ENCODE results near the gene MED1. TPM values are rescaled to one million over a fixed set of nuclear protein-coding genes. Genes with fewer than 3 reads are reported as not detected.

MED1 gene
- total RNA-seq, 2 experiments from 2014 or later, result 51.0 to 51.9 TPM

- Mint-ChIP-seq H3K9me3 (no peaks in the 10 kb centered on the region), H3K36me3 (ENCODE audit: low read depth) (peaks cover 46% of the 10 kb centered on the region), H3K4me1 (peaks cover 39% of the 10 kb centered on the region), H3K27me3 (no peaks in the 10 kb centered on the region), H3K27ac (no peak overlapping the region), H3K4me3 (no peak overlapping the region)
- no peak for DNase-seq
- POLR2A ChIA-PET, result no interaction called here
- CTCF ChIA-PET, result no interaction called here
Measured at GRCh38 chr17:39408360-39408759, 42.7 kb downstream of the MED1 start.

- Mint-ChIP-seq H3K4me1 (peaks cover 45% of the 10 kb centered on the region), H3K4me3 (no peak overlapping the region), H3K27me3 (no peaks in the 10 kb centered on the region), H3K27ac (no peak overlapping the region), H3K36me3 (ENCODE audit: low read depth) (peaks cover 43% of the 10 kb centered on the region), H3K9me3 (no peaks in the 10 kb centered on the region)
- POLR2A ChIA-PET, result interaction anchor here (1.4 kb wide), 1 partner anchor 44 kb away, joined by 3 read pairs; the partner anchor contains the start of gene MED1
- DNase-seq, result no peak
- CTCF ChIA-PET, result interaction anchor here (0.5 kb wide), 1 partner anchor 82 kb away, joined by 4 read pairs; no protein-coding TSS in a partner anchor
Measured at GRCh38 chr17:39406951-39407350, 44.1 kb downstream of the MED1 start.

GRCh38 chr17:39405436-39405835 is 45.6 kb downstream of the MED1 start:
- Mint-ChIP-seq H3K27me3 (no peaks in the 10 kb centered on the region), H3K27ac (peak overlapping the region; percentile 74), H3K36me3 (ENCODE audit: low read depth) (peaks cover 37% of the 10 kb centered on the region), H3K4me1 (peaks cover 51% of the 10 kb centered on the region), H3K9me3 (no peaks in the 10 kb centered on the region), H3K4me3 (no peak overlapping the region)
- ChIA-PET POLR2A (interaction anchor here (0.9 to 1.4 kb wide), 2 partner anchors 45 to 56 kb away, joined by 3 to 6 read pairs; partner anchors contain the start of genes CDK12 and MED1), CTCF (interaction anchor here (0.6 to 1.4 kb wide), 2 partner anchors 24 to 45 kb away, joined by 3 to 4 read pairs; partner anchors contain the start of gene MED1)
- DNase-seq, result no peak

- Mint-ChIP-seq H3K4me3 (no peak overlapping the region), H3K27me3 (no peaks in the 10 kb centered on the region), H3K36me3 (ENCODE audit: low read depth) (peaks cover 30% of the 10 kb centered on the region), H3K9me3 (no peaks in the 10 kb centered on the region), H3K4me1 (peaks cover 58% of the 10 kb centered on the region), H3K27ac (peak overlapping the region; percentile 74)
- CTCF ChIA-PET, result interaction anchor here (0.6 to 1.4 kb wide), 2 partner anchors 23 to 46 kb away, joined by 3 to 4 read pairs; partner anchors contain the start of gene MED1
- DNase-seq, result peak; percentile 21
- POLR2A ChIA-PET, result no interaction called here
Measured at GRCh38 chr17:39404542-39405378, 46.3 kb downstream of the MED1 start.

GRCh38 chr17:39402890-39403605 is 48.0 kb downstream of the MED1 start:
- DNase-seq, result no peak
- Mint-ChIP-seq H3K36me3 (ENCODE audit: low read depth) (peaks cover 13% of the 10 kb centered on the region), H3K4me3 (peak overlapping the region; percentile 97), H3K4me1 (peaks cover 57% of the 10 kb centered on the region), H3K9me3 (no peaks in the 10 kb centered on the region), H3K27me3 (no peaks in the 10 kb centered on the region), H3K27ac (no peak overlapping the region)
- ChIA-PET CTCF (interaction anchor here (0.6 kb wide), 1 partner anchor 741 kb away, joined by 4 read pairs; no protein-coding TSS in a partner anchor), POLR2A (interaction anchor here (1.2 to 3.2 kb wide), 2 partner anchors 48 to 59 kb away, joined by 4 to 30 read pairs; partner anchors contain the start of genes CDK12 and MED1)

- ChIA-PET CTCF (interaction anchor here (0.6 kb wide), 2 partner anchors 73 to 742 kb away, joined by 3 to 4 read pairs; no protein-coding TSS in a partner anchor), POLR2A (interaction anchor here (1.2 to 3.2 kb wide), 3 partner anchors 48 to 59 kb away, joined by 4 to 30 read pairs (median 11); partner anchors contain the start of genes CDK12 and MED1)
- peaks cover 8% of the 10 kb centered on the region for H3K36me3 Mint-ChIP-seq (ENCODE audit: low read depth)
- peak; percentile 91 for DNase-seq
- peak overlapping the region; percentile 97 for H3K4me3 Mint-ChIP-seq
- H3K9me3 Mint-ChIP-seq, result no peaks in the 10 kb centered on the region
- peaks cover 52% of the 10 kb centered on the region for H3K4me1 Mint-ChIP-seq
- H3K27ac Mint-ChIP-seq, result peak overlapping the region; percentile 96
- H3K27me3 Mint-ChIP-seq, result no peaks in the 10 kb centered on the region
Measured at GRCh38 chr17:39402244-39402889, 48.7 kb downstream of the MED1 start.

GRCh38 chr17:39401412-39402243 is 49.4 kb downstream of the MED1 start, which contains the start of gene FBXL20:
TSS of gene FBXL20 (minus strand) at chr17:39401626. CDS start at chr17:39401402, 224 bp downstream.
- POLR2A ChIA-PET, result interaction anchor here (1.0 to 3.2 kb wide), 6 partner anchors 20 to 561 kb away, joined by 3 to 30 read pairs (median 4); partner anchors contain the start of genes CDK12, MED1, RPL19 and RPL23
- Mint-ChIP-seq H3K9me3 (no peaks in the 10 kb centered on the region), H3K36me3 (ENCODE audit: low read depth) (peaks cover 4% of the 10 kb centered on the region), H3K4me3 (peak within 1 kb of the TSS; percentile 97), H3K4me1 (peaks cover 46% of the 10 kb centered on the region), H3K27me3 (no peaks in the 10 kb centered on the region), H3K27ac (peak within 1 kb of the TSS; percentile 96)
- DNase-seq, result peak; percentile 94
- CTCF ChIA-PET, result interaction anchor here (0.6 kb wide), 1 partner anchor 73 kb away, joined by 3 read pairs; no protein-coding TSS in a partner anchor

- peak overlapping the region; percentile 97 for H3K4me3 Mint-ChIP-seq
- ChIA-PET POLR2A (interaction anchor here (1.0 to 3.2 kb wide), 6 partner anchors 21 to 560 kb away, joined by 3 to 30 read pairs (median 4); partner anchors contain the start of genes CDK12, MED1, RPL19 and RPL23), CTCF (no interaction called here)
- no peak for DNase-seq
- peaks cover 41% of the 10 kb centered on the region for H3K4me1 Mint-ChIP-seq
- H3K27me3 Mint-ChIP-seq, result no peaks in the 10 kb centered on the region
- peak overlapping the region; percentile 72 for H3K27ac Mint-ChIP-seq
- H3K9me3 Mint-ChIP-seq, result no peaks in the 10 kb centered on the region
- peaks cover 3% of the 10 kb centered on the region for H3K36me3 Mint-ChIP-seq (ENCODE audit: low read depth)
Measured at GRCh38 chr17:39400547-39401411, 50.3 kb downstream of the MED1 start.

- H3K27me3 Mint-ChIP-seq, result no peaks in the 10 kb centered on the region
- no peak for DNase-seq
- peak overlapping the region; percentile 97 for H3K4me3 Mint-ChIP-seq
- H3K36me3 Mint-ChIP-seq (ENCODE audit: low read depth), result no peaks in the 10 kb centered on the region
- no peaks in the 10 kb centered on the region for H3K9me3 Mint-ChIP-seq
- peaks cover 31% of the 10 kb centered on the region for H3K4me1 Mint-ChIP-seq
- ChIA-PET CTCF (interaction anchor here (0.6 kb wide), 1 partner anchor 531 kb away, joined by 3 read pairs; no protein-coding TSS in a partner anchor), POLR2A (interaction anchor here (0.6 kb wide), 1 partner anchor 52 kb away, joined by 3 read pairs; the partner anchor contains the start of gene MED1)
- no peak overlapping the region for H3K27ac Mint-ChIP-seq
Measured at GRCh38 chr17:39399791-39400190, 51.3 kb downstream of the MED1 start.

GRCh38 chr17:39393736-39394135 is 57.3 kb downstream of the MED1 start:
- Mint-ChIP-seq H3K9me3 (no peaks in the 10 kb centered on the region), H3K27ac (no peak overlapping the region), H3K4me1 (peaks cover 1% of the 10 kb centered on the region), H3K4me3 (no peak overlapping the region), H3K36me3 (ENCODE audit: low read depth) (no peaks in the 10 kb centered on the region), H3K27me3 (no peaks in the 10 kb centered on the region)
- ChIA-PET CTCF (interaction anchor here (0.7 to 1.3 kb wide), 3 partner anchors 150 to 1278 kb away, joined by 3 read pairs; no protein-coding TSS in a partner anchor), POLR2A (no interaction called here)
- DNase-seq, result no peak

- ChIA-PET CTCF (interaction anchor here (0.6 kb wide), 1 partner anchor 10 kb away, joined by 4 read pairs; no protein-coding TSS in a partner anchor), POLR2A (no interaction called here)
- H3K9me3 Mint-ChIP-seq, result no peaks in the 10 kb centered on the region
- no peaks in the 10 kb centered on the region for H3K27me3 Mint-ChIP-seq
- H3K27ac Mint-ChIP-seq, result no peak overlapping the region
- no peak overlapping the region for H3K4me3 Mint-ChIP-seq
- no peaks in the 10 kb centered on the region for H3K36me3 Mint-ChIP-seq (ENCODE audit: low read depth)
- no peak for DNase-seq
- H3K4me1 Mint-ChIP-seq, result peaks cover 1% of the 10 kb centered on the region
Measured at GRCh38 chr17:39391448-39391847, 59.6 kb downstream of the MED1 start.
